Measurements from ENCODE around the gene BRINP1.

The BRINP1 gene

GRCh38 chr9:119282476-119283077 is 86.7 kb downstream of the BRINP1 start:
- DNase-seq (ENCODE audit: low read depth in 2 of 2): no peak

DNA sequence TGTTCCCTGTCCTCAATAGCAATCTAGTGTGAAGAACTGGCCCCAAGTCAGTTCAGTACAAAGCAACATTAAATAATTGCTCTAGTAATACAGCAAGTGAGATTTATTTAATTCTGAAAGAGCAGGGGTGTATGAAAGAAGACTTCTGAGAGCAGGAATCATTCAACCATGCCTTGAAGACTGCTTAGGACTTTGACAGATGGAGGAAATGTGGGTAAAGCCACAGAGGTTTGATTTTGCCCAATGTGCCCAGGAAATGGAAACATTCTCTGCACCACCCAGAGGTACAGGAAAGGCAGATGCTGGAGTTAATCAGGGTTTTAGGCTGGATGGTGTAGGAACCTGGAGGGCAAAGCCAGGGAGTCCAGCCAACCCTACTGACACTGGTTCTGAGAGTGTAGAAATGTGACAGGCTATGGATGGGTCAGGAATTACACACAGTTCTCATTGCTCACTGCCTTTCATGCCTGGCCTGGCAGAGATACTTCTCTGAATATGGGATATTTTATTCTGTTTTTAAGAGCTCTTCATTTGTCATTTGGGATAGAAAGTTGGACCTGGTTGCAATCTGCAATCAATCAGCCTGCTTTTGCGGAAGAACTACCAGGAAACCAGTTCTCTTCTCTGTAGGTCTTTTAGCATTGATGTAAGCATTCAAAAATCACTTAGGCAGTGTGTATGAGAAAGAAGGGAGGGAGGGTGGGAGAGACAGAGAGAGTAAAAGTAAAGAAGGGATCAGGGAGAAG is 88.3 kb downstream of the BRINP1 start:
- no peak for DNase-seq (ENCODE audit: low read depth in 2 of 2)

GRCh38 chr9:119278171-119278570 is 91.1 kb downstream of the BRINP1 start:
- no peak for DNase-seq (ENCODE audit: low read depth in 2 of 2)

DNA sequence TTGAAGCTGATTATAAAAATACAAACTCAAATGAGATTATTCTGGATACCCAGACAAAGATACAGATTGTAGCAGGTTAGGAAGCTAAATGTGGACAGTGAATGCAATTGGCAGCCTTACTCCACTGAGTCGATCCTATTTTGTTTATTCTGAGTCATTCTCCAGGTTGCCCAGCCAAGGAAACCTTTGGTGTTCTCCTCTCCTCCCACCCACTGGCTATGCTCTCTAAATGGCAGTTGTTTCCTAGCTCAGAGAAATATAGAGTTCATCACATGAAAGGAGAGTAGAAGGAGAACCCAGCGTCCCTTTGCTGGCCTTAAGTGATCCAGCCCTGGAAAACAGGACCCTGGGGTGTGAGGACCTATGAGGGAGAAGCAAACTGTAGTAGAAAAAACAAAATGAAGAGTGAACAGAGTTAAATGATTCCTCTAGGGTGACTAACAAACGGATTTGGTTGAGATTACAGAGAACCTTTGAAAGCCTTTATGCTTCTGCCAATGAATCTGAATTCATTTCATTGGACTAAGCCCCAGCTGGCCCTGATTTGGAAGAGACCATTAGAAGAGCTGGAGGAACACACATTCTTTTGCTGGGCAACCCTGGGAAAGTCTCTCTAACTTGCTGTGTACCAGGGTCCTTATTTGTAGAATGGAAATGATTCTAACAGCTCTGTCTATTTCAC is 95.1 kb downstream of the BRINP1 start:
- no peak for DNase-seq (ENCODE audit: low read depth in 2 of 2)

DNA sequence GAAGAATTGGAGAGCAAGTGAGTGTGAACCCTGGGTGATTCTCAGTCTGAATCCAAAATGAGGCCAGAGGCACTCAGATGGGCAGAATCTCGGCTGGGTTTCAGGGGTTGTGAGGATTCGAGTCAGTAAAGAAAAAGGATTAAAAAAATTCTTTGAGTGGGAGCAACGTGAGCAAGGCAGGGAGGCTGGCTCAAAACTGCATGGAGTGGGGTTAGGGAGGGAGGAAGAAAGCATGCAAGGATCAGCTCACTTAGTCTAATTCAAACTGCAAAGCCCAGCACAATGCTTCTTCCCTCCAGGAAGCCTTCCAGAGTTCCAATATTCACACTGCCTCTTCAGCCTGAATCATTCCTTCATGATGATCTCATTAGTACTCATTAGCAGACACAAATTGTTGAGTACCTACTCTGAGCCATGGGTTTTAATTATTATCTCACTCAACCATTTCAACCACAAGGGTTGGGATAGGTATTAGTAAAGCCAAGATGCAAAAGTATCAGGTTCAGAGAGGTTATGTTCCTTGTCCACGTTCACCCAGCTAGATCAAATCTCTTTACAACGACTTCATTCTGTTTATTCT is 95.8 kb downstream of the BRINP1 start:
- DNase-seq (ENCODE audit: low read depth in 2 of 2): no peak

GRCh38 chr9:119272500-119273211 is 96.6 kb downstream of the BRINP1 start:
- DNase-seq (ENCODE audit: low read depth in 2 of 2): no peak

DNA sequence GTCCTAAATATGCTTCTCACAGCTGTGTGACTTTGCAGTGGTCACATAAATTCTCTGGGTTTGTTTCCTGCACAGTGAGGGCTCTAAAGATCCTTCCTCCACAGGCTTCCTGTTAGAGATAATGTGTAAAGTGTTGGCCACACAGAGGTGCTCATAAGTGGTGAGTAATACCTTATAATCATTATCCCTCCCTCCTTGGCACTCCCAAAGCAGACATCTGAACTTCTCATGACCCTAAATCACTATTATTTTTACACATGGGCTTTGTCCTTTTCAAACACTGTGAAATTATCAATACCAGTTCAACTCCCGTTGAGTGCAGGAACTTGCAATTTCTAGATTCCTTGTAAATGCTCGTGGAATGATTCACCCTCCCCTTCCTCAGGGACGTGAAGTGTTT is 100.2 kb downstream of the BRINP1 start:
- no peak for DNase-seq (ENCODE audit: low read depth in 2 of 2)

DNA sequence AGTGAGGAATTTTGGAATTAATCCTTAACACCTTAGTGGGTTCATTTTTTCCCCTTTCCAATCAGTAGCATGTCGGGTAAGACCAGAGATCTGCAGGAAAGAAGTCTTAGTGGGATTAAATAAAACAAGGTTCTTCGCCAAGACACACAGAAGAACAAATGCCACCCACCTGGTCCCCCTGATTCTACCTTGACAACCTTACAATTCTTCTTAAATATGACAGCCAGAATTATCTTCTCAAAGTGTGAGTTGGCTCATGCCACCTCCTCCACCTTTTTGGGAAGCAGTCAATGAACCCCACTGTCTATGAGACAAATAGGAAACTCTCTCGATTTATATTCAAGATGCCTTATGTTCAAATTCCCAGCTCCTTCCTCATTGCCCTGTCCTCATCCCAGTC is 105.1 kb downstream of the BRINP1 start:
- DNase-seq (ENCODE audit: low read depth in 2 of 2): no peak

DNA sequence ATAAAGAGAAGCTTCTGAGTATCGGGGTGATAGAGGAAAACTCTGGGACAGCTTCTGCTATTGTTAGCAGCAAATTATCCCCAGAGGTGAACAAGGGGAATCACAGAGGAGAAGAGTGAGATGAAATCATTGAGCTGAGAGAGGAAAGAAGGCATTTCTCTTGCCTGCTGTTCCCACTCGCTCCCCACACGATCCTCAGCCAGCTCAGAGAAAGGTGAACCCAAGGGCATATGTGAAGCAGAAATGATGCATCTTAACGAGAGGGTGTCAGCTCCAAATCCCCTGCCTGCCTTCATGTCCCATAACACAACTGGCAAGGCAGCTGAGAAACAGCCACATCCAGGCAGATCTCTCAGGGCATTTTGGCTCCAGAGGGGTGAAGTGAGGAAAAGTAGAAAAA is 111.6 kb downstream of the BRINP1 start:
- no peak for DNase-seq (ENCODE audit: low read depth in 2 of 2)

GRCh38 chr9:119255116-119255515 is 114.1 kb downstream of the BRINP1 start:
- DNase-seq (ENCODE audit: low read depth in 2 of 2): no peak

GRCh38 chr9:119252671-119253299 is 116.5 kb downstream of the BRINP1 start:
- no peak for DNase-seq (ENCODE audit: low read depth in 2 of 2)

DNA sequence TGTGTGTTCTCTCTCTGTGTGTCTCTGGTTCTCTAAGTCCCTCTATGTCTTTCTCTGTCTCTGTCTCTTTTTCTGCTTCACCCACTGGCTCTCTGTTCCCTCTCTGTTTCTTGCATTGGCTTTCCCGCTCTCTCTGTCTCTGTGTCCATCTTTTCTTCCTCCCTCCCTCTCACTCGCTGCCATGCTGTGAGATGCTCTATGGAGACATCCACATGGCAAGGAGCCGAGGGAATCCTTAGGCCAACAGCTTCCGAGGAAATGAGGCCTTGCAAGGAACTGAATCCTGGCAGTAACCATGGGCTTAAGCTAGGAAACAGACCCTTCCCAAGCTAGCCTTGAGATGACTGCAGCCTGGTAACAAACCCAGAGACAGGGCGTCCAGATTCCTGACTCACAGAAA is 117.3 kb downstream of the BRINP1 start:
- no peak for DNase-seq (ENCODE audit: low read depth in 2 of 2)

- no peak for DNase-seq (ENCODE audit: low read depth in 2 of 2)
These were observed 118.5 kb downstream of the BRINP1 start for GRCh38 chr9:119250730-119251129.

GRCh38 chr9:119240546-119240945 is 128.7 kb downstream of the BRINP1 start:
- no peak for DNase-seq (ENCODE audit: low read depth in 2 of 2)

DNA sequence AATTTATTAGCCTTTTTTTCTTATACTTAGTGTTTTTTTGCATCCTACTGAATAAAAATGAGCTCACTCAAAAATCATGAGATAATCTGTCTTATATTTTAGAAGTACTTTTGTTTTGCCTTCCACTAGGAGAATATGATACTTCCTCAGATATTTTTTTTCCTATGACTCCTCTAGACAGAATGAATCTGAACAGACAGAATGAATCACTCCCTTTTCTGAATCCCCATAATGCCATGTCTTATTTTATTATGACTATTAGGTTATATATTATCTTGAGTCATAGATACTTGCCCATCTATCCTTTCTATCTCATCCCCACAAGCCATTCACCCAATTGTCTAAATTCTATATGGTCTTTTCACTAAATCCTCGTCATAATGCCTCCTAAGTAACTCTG is 134.6 kb downstream of the BRINP1 start:
- no peak for DNase-seq (ENCODE audit: low read depth in 2 of 2)

DNA sequence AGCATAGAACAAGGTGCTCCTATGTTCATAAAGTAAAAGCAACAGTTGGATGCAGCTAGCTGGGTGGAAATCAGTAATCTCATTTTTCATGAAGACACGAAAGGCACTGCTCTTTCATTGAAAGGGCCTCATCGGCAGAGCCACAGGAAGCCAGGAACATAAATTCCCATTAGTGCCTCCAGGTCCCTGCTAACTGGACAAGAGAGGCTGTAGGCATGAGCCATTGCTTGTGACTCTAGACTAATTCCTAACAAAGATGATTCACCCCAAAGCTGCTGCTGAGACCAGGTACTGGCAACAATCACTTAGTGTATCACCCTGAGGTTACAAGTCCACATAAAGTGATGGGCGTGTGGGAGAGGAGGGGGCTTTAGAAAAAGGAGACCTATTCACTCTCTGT is 141.8 kb downstream of the BRINP1 start:
- DNase-seq (ENCODE audit: low read depth in 2 of 2): no peak

DNA sequence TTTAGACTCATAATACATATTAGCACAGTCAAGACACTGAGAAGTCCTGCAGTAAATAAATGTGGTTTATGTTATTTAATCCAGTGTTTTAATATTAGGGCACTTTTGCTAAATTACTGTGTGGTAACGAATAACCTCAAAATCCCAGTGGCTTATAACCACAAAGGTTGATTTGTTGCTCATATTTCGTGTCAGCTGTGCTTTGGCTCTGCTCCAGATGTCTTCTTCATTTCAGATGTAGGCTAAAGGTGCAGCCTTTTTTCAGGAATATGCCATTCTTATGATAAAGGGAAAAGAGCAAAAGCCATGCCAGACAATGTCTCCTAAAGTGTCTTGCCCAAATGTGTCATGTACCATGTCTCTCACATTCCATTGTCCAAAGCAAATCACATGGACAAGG is 144.8 kb downstream of the BRINP1 start:
- DNase-seq (ENCODE audit: low read depth in 2 of 2): no peak

GRCh38 chr9:119221276-119221675 is 148.0 kb downstream of the BRINP1 start:
- DNase-seq (ENCODE audit: low read depth in 2 of 2): no peak

GRCh38 chr9:119218293-119218692 is 150.9 kb downstream of the BRINP1 start:
- DNase-seq (ENCODE audit: low read depth in 2 of 2): no peak

- no peak for DNase-seq (ENCODE audit: low read depth in 2 of 2)
These were observed 152.4 kb downstream of the BRINP1 start for GRCh38 chr9:119216651-119217331.

- DNase-seq (ENCODE audit: low read depth in 2 of 2): no peak
These were observed 153.6 kb downstream of the BRINP1 start for GRCh38 chr9:119215651-119216050.

All from fibroblast of skin of left biceps (primary cell).